Activated T-helper 1 cell treated with anti-CD3 and anti-CD28 coated beads, Interleukin-12 subunit alpha, Interleukin-12 subunit beta, Interleukin-2, Interleukin-4 antibody, amounts not matched to agents 30 ng/mL and 10 ng/mL and 1 ng/mL, durations not matched to agents 14 hours and 24 hours and 36 hours (primary cell): Measurements from ENCODE around the gene TYW1B. TPM values are rescaled to one million over a fixed set of nuclear protein-coding genes. Genes with fewer than 3 reads are reported as not detected.
"Not testable (repeated sequence)": the region's sequence is repeated elsewhere in the genome, so short reads cannot be mapped to it uniquely, and the experiment has no call there.

Source experiments
- DNase-seq: peaks from one replicate; pipeline ENCODE4 v3.0.0; 2021; ENCODE audit warnings: low spot score
- H3K27ac Mint-ChIP-seq: one replicate; pipeline ENCODE4 v1.8.0; 2021; ENCODE audit warnings: mild to moderate bottlenecking, mixed read lengths
- H3K27me3 Mint-ChIP-seq: one replicate; pipeline ENCODE4 v1.8.0; 2022; ENCODE audit warnings: mild to moderate bottlenecking, moderate library complexity, mixed read lengths; ENCODE audit not compliant: insufficient read depth
- H3K36me3 Mint-ChIP-seq: one replicate; pipeline ENCODE4 v1.8.0; 2021; ENCODE audit warnings: low read depth, mixed read lengths
- H3K4me1 Mint-ChIP-seq: one replicate; pipeline ENCODE4 v1.8.0; 2021; ENCODE audit warnings: low read depth, mixed read lengths
- H3K4me3 Mint-ChIP-seq: one replicate; pipeline ENCODE4 v1.8.0; 2021; ENCODE audit warnings: mild to moderate bottlenecking, moderate library complexity, mixed read lengths
- H3K9me3 Mint-ChIP-seq: one replicate; pipeline ENCODE4 v1.8.0; 2021; ENCODE audit warnings: mixed read lengths
- intact Hi-C: fragments of 100-400 bp; cut with micrococcal nuclease; formaldehyde crosslinking; loops from one replicate; pipeline ENCODE4 v1.15.1; 2024
- total RNA-seq: library from RNA; stranded (reverse); gene quantifications from 2 replicates; pipeline ENCODE4 v1.2.3, GENCODE V29; 2022

The TYW1B gene
- total RNA-seq, 1 donor from 2014 or later, result 3.3 TPM

DNA sequence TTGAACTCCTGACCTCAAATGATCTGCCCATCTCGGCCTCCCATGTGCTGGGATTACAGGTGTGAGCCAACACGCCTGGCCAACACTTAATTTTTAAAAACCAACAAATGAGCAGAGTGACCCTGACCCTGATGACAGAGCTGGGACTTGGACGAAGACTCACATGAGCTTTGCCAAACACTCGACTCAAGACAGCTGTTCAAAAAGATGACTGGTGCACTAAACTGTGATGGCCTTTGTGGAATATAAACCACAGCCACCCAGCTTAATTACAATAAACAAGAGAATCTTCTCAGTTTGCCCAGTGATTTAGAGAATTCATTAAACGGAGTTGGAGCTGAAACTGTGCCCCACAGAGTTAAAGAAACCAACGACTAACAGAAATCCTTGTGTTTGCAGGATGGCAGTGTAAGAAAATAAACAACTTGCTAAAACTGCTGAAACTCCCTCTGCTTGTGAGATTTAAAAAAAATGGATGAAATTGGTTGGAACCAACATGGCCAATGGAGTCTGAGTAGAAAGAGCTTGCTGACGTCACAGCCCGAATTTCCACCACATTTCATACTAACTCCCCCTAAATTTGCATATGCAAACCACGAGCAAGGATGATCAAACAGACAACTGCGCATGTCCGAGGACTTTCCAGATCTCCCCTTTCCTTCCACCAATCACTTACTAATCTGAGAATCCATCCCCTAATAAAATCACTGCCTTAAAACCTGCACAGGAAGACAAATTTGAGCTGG is 209.4 kb downstream of the TYW1B start:
- H3K4me1 Mint-ChIP-seq, DNase-seq, H3K4me3 Mint-ChIP-seq, H3K9me3 Mint-ChIP-seq, intact Hi-C loops, H3K36me3 Mint-ChIP-seq, H3K27ac Mint-ChIP-seq, H3K27me3 Mint-ChIP-seq: not testable (repeated sequence)

DNA sequence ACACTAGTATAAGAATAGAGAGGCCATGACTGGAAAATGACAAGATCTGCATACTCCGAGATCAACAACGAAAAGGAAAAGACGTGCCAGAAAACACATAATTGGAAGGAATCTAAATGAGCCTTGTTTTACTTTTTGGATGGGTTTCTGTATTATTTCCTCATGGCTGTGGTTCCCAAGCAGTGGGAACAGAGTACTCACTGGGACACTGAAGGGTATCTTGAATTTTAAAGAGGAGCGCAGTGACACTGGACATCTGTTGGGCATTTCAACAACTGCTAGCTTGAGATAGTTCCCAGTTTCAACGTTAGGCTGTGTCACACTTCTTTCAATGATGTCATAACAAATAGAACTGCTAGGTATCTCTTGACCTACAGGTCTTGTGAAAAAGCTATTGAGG is 218.2 kb downstream of the TYW1B start:
- intact Hi-C loops, DNase-seq, H3K36me3 Mint-ChIP-seq: not testable (repeated sequence)

DNA sequence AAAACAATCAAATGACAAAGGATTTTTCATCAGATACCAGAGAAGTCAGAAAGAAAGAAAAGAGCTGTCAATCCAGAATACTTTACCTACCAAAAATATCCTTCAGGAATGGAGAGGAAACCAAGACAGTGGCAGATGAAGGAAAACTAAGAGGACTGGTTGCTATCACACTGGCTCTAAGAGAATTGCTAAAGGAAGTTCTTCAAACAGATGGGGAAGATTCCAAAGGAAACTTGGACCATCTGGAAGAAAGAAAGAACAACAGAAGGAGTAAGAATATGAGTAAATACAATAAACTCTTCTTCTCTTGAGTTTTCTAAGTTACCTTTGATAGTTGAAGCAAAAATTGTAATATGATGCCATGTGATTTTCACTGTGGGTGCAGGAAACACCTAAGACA is 220.0 kb downstream of the TYW1B start:
- intact Hi-C loops, H3K4me3 Mint-ChIP-seq, H3K27ac Mint-ChIP-seq, H3K36me3 Mint-ChIP-seq, H3K9me3 Mint-ChIP-seq, H3K27me3 Mint-ChIP-seq, H3K4me1 Mint-ChIP-seq, DNase-seq: not testable (repeated sequence)

More for the DNA sequence above, 218.2 kb downstream of the TYW1B start:
- H3K27ac Mint-ChIP-seq, H3K4me1 Mint-ChIP-seq, H3K27me3 Mint-ChIP-seq, H3K4me3 Mint-ChIP-seq, H3K9me3 Mint-ChIP-seq: not testable (repeated sequence)

DNA sequence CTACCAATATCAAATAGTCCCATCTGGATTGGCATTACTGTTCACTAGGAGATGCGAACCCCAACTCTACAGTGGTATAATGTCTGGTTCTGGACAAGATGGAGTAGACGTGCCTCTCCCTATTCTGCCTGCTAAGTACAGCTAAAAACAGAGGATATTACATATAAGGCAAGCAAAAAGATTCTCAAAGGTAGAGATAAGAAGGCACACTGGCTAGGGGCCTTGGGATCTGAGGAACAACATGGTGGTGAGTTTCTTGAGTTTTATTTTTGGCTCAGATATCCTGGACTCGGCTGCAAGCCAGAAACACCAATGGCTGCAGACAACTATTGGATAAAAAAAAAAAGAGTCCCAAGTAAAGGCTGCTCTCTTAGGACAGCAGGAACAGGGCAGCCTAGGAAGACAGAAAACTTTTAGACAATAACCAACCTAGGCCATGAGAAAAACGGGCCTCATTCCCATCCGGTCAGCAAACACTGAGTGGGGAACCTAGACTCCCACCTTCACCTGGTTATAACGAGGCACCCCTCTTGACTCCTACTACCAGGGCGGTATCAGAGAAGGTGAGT is 222.1 kb downstream of the TYW1B start:
- H3K27me3 Mint-ChIP-seq, H3K9me3 Mint-ChIP-seq, DNase-seq, H3K4me1 Mint-ChIP-seq, H3K36me3 Mint-ChIP-seq, intact Hi-C loops, H3K27ac Mint-ChIP-seq, H3K4me3 Mint-ChIP-seq: not testable (repeated sequence)

DNA sequence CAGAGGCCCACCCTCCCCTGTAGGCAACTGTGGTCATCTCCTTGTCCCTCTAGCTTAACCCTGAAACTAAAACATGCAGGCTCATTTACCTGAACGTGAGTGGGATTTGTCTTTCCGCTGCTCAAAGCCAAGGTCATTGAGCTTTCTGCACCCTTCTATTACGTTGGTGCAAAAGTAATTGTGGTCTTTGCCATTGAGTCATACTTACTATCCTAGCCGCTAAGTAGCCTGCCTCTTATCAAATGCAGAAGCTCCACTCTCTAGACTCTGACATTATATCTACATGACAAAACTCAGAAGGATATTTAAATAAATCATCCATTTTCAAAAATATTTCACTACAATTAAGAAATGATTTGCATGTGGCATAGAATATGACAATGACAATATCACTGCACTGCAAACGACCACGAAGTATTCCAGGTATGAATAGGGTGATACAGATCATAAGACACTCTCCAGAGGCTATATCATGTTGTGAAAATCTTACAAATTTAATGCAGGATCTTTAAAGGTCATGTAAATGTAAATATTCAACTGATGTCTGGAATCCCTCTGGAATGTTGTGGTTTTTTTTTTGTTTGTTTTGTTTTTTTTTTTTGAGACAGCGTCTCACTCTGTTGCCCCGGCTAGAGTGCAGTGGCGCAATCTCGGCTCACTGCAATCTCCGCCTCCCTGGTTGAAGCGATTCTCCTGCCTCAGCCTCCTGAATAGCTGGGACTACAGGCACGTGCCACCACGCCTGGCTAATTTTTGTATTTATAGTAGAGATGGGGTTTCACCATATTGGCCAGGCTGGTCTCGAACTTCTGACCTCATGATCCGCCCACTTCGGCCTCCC is 223.0 kb downstream of the TYW1B start:
- H3K27me3 Mint-ChIP-seq, H3K9me3 Mint-ChIP-seq, H3K27ac Mint-ChIP-seq, H3K36me3 Mint-ChIP-seq, DNase-seq, H3K4me1 Mint-ChIP-seq, H3K4me3 Mint-ChIP-seq, intact Hi-C loops: not testable (repeated sequence)

DNA sequence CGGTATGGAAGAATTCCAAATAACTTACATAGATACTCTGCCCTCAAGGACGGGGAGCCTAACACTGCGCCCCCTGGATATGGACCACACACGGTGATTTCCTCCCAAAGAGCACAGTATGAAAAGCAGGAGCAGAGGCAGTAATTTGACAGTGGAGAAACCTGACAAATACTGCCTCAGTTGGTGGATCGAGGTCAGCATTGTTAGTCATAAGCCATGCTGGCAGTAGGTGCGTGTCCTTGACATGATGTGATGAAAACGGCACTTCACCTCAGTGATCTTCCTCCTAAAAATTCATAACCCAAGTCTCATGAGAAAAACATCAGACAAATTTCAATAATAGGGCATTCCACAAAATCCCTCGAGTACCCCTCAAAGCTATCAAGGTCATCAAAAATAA is 224.5 kb downstream of the TYW1B start:
- H3K36me3 Mint-ChIP-seq, H3K27me3 Mint-ChIP-seq, H3K4me1 Mint-ChIP-seq, H3K4me3 Mint-ChIP-seq, H3K9me3 Mint-ChIP-seq, H3K27ac Mint-ChIP-seq, intact Hi-C loops, DNase-seq: not testable (repeated sequence)

- H3K4me3 Mint-ChIP-seq, result no peak overlapping the region
- DNase-seq, result no peak
- no peaks in the 10 kb centered on the region for H3K9me3 Mint-ChIP-seq
- intact Hi-C loops, result no loop called here
- no peaks in the 10 kb centered on the region for H3K4me1 Mint-ChIP-seq
- no peak overlapping the region for H3K27ac Mint-ChIP-seq
- peaks cover 4% of the 10 kb centered on the region for H3K36me3 Mint-ChIP-seq
- no peaks in the 10 kb centered on the region for H3K27me3 Mint-ChIP-seq
Observed at GRCh38 chr7:72603073-72603472, 224.9 kb downstream of the TYW1B start.

- H3K27me3 Mint-ChIP-seq, H3K9me3 Mint-ChIP-seq, H3K4me1 Mint-ChIP-seq, intact Hi-C loops, H3K27ac Mint-ChIP-seq, DNase-seq, H3K36me3 Mint-ChIP-seq, H3K4me3 Mint-ChIP-seq: not testable (repeated sequence)
Observed at GRCh38 chr7:72601683-72602082, 226.3 kb downstream of the TYW1B start.

GRCh38 chr7:72590023-72590422 is 238.0 kb downstream of the TYW1B start:
- intact Hi-C loops, DNase-seq, H3K27ac Mint-ChIP-seq, H3K4me3 Mint-ChIP-seq, H3K4me1 Mint-ChIP-seq, H3K27me3 Mint-ChIP-seq, H3K36me3 Mint-ChIP-seq: not testable (repeated sequence)
- H3K9me3 Mint-ChIP-seq, result peaks cover 45% of the 10 kb centered on the region

GRCh38 chr7:72587267-72587666 is 240.7 kb downstream of the TYW1B start:
- H3K27me3 Mint-ChIP-seq, H3K36me3 Mint-ChIP-seq, H3K4me3 Mint-ChIP-seq, DNase-seq, intact Hi-C loops, H3K27ac Mint-ChIP-seq, H3K4me1 Mint-ChIP-seq: not testable (repeated sequence)
- H3K9me3 Mint-ChIP-seq, result peaks cover 48% of the 10 kb centered on the region

GRCh38 chr7:72584576-72584975 is 243.4 kb downstream of the TYW1B start:
- H3K4me1 Mint-ChIP-seq, H3K27me3 Mint-ChIP-seq, DNase-seq, intact Hi-C loops, H3K4me3 Mint-ChIP-seq, H3K27ac Mint-ChIP-seq, H3K36me3 Mint-ChIP-seq: not testable (repeated sequence)
- peaks cover 34% of the 10 kb centered on the region for H3K9me3 Mint-ChIP-seq

GRCh38 chr7:72583620-72584361 is 244.2 kb downstream of the TYW1B start:
- intact Hi-C loops, DNase-seq, H3K27ac Mint-ChIP-seq, H3K4me1 Mint-ChIP-seq, H3K27me3 Mint-ChIP-seq, H3K4me3 Mint-ChIP-seq, H3K36me3 Mint-ChIP-seq: not testable (repeated sequence)
- H3K9me3 Mint-ChIP-seq, result peaks cover 31% of the 10 kb centered on the region
